DMS 273 (cell line): ENCODE data around the gene NEBL.
"Not testable (repeated sequence)": the region's sequence is repeated elsewhere in the genome, so short reads cannot be mapped to it uniquely, and the experiment has no call there.

Experiments
- DNase-seq: peaks from one replicate; lab custom pipeline; 2025; ENCODE audit not compliant: unreplicated experiment; lab: John Stamatoyannopoulos, UW

Gene NEBL

GRCh38 chr10:20897146-20897825 is at the start of gene NEBL:
TSS of gene NEBL (minus strand) at chr10:20897311. CDS start at chr10:20897205, 106 bp downstream.
- DNase-seq: no peak

- DNase-seq: no peak
These were observed 48.6 kb upstream of the NEBL start for GRCh38 chr10:20945546-20946332.

GRCh38 chr10:20944789-20945502 is 47.8 kb upstream of the NEBL start:
- DNase-seq: no peak

DNA sequence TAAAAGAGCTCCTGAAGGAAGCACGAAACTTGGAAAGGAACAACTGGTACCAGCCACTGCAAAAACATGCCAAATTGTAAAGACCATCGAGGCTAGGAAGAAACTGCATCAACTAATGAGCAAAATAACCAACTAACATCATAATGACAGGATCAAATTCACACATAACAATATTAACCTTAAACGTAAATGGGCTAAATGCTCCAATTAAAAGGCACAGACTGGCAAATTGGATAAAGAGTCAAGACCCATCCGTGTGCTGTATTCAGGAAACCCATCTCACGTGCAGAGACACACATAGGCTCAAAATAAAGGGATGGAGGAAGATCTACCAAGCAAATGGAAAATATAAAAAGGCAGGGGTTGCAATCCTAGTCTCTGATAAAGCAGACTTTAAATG is 42.3 kb upstream of the NEBL start:
- not testable (repeated sequence) for DNase-seq

DNA sequence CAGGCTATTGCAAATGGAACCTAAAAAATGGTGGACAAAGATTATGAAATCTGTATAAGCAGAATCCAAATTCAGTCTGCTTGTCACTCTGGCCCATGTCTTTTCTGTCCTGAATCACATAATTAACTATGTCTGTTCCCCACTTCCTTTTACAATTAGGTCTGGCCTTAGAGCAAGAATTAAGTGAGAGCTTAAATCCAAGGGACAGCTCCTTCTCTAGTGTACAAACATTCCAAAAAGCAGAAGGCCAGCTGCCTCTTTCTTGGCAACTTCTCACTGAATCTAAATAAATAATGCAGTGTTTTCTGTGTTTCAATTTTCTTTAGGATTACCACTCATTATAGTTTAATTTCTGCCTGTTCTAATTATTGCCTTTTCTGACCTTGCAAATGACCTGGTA is 39.3 kb upstream of the NEBL start:
- no peak for DNase-seq

DNA sequence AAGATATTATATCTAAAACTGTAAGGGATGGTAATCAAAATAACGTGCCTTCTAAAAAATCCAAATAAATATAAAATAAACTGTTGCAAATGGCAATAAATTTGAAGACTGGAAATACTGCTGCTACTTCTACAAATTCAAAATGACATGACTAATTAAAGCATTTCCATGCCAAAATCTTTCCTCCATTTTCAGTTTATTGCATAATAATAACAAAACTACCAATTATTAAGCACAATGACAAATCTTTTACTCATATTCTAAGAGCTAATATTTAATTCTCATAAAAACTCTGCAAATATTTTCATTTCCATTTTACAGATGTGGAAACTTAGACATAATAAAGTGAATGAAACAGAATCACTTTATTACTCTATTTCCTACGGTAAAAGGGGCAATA is 38.8 kb upstream of the NEBL start:
- no peak for DNase-seq

DNA sequence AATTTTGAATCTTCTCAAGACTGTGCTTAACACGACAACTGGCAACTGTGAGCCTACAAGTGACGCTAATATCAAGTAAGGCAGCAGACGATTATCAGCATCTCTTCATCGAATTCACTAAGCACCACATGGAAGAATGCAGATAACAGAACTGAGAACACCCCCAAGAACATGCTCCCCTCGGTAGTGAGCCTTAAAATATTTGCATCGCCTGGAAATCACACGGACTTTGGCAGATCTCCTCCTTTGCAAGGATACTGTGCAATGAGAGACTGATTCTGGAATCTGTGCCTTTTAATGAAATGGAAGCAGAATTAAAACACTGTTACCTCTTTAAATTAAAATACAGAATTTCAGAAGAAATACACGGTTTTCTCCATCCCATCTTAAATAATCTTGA is 38.2 kb upstream of the NEBL start:
- no peak for DNase-seq

DNA sequence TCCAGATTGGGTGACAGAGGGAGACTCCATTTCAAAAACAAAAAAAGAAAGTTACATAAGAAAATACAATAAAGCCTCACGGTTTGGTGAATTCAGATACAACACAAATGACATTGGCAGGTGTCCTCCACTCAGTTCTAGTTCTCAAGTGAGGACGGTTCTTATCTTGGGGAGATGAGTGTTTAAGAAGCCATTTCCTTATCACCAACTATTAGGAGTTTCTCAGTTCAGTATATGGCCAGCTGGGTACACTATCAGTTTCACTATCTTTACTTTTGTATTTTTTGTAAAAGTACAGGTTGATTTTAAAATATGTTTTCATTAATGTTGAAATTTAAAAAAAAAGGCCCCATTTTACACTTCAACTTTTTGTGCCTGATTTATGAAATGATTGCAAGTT is 36.6 kb upstream of the NEBL start:
- no peak for DNase-seq

DNA sequence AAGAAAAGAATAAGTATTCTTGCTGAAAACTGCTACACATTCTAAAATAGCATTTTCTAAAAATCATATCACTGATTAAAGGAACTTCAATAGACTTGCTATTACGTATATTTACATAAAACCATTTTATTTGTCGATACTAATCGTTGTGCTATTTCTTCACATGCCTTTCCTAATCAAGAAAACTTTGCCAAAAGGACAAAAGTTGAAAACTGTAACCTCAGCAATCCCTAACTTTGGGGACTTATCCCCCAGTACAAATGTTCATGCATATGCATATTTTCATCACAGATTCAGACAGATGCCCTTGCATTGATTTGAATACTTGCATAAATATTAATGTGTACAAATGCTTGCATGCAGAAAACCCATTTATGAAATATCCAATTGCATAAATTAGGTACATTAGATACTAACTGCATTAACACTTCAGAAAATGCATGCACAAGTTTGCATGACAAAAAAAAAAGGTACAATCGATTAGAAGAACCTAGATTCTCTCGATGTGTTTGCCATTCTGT is 35.6 kb upstream of the NEBL start:
- no peak for DNase-seq

DNA sequence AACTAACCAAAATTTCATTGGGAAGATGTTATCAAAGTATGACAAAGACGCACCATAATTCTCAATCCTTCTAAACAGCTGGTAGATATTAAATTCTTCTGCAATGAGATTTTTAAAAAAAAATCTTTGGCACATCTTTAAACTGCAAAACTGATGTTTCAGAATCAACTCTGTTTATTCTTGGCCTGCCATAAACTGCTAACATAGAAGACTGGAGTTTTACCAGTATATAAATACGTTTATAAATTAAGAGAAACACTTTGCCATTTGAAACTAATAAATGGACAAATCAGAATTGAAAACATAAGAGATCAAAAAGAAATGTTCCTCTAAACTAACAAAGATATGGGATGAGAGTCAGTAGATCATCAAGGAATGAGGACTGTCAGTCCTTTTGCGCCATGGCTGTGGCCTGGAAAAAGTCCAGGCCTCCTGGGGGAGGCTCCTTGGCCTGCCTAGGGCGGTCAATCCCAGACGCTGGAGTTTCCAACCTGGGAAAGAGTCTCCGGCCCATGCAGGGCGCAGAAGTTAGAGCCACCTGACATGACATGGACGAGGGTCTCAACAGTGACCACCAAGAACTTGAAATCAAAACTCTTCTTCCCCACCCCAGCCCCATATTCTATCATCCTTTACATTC is 34.2 kb upstream of the NEBL start:
- no peak for DNase-seq

DNA sequence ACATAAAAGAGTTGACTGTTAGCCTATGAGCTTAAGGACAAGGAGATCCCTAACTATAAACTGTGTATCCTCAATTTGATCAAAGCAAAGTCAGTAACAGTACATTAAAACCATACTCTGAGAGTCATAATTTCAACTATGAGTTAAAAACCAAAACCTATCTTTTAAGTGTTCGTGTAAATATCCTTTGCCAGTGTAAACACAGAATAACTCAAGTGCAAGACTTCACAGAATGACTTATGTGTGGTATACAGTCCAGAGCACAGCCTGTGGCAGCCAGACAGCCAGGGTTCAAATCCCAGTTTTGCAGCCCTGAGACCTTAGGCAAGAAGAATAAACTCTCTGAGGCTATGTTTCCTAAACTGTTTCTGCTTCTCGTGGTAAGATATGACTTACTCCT is 30.3 kb upstream of the NEBL start:
- no peak for DNase-seq

GRCh38 chr10:20922451-20922850 is 25.3 kb upstream of the NEBL start:
- DNase-seq: no peak

GRCh38 chr10:20922033-20922432 is 24.9 kb upstream of the NEBL start:
- DNase-seq: no peak

- DNase-seq: no peak
These were observed 22.9 kb upstream of the NEBL start for GRCh38 chr10:20920061-20920460.

DNA sequence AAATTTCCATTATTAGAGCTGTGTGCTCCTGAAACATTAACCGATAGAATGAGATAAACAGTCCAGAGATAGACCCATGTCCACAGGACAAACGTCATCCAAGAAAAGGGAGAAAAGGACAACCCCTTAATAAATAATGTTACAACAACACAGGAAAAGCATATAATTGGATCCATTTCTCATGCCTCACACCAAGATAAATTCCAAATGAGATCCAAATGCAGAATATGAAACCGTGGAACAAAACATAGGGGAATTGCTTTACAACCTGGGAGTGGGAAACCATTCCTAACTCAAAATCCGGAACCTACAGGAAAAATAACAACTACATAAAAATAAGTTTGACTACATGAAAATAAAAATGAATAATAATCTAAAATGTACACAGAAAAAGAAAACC is 22.4 kb upstream of the NEBL start:
- DNase-seq: no peak

- no peak for DNase-seq
These were observed 19.9 kb upstream of the NEBL start for GRCh38 chr10:20916976-20917375.

- no peak for DNase-seq
These were observed 15.9 kb upstream of the NEBL start for GRCh38 chr10:20912969-20913368.

- no peak for DNase-seq
These were observed 14.5 kb upstream of the NEBL start for GRCh38 chr10:20911626-20912025.

- no peak for DNase-seq
These were observed 12.7 kb upstream of the NEBL start for GRCh38 chr10:20909801-20910200.

DNA sequence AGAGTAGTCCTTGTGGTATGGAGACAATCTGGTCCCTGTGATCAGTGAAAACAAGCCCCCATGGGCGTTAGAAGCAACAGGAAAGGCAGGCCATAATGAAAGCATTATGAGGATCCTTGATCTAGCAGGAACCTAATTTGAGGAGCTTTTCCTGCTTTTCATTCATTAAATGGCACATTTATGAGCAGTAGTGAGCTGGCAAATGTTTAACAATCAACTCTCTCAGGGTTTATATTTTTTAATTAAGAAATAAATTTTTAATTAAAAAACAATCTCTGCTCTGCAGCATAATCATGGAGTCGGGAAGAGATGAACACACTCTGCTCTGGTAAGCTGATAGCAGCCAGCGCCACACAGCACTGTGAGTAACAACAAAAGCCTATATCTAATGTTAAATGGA is 11.3 kb upstream of the NEBL start:
- no peak for DNase-seq

DNA sequence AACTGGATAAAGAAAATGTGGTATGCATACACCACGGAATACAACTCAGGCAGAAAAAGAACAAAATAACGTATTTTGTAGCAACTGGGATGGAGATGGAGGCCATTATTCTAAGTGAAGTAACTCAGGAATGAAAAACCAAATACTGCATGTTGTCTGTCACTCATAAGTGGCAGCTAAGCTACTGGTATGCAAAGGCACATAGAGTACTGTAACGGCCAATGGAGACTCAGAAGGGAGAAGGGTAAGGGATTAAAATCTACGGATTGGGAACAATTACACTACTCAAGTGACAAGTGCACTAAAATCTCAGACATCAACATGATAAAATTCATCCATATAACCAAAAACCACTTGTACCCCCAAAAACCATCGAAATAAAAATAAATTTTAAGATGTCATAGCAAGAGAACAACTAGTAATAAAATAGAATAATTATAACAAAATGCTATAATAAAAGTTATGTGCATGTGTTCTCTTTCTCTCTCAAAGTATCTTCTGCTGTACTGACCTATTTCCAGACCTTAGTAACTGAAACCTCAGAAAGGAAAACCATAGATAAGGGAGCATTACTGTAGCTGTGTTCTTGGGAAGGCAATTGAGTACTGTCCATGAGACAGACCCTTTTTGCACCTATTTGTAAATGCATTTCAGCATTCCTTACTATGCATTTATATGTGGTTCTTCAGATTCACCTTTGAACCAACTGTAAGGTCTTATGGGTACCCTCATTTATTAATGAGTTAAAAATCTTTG is 6.7 kb upstream of the NEBL start:
- DNase-seq: no peak
